Fibroblast of lung (primary cell): ENCODE results near the gene ZDHHC3.

Experiments
- CTCF ChIP-seq, 2 donors: IDR thresholded peaks in 1 of 2; conservative IDR thresholded peaks in 1 of 2; 1 replicate in 1 of 2; 2 replicates in 1 of 2; pipeline ENCODE4 v1.5.1; 2011 to 2012; ENCODE audit warnings: low read length in 2 of 2, control low read depth in 1 of 2, inconsistent platforms in 1 of 2, low read depth in 1 of 2, mild to moderate bottlenecking in 1 of 2
- EZH2 ChIP-seq: IDR thresholded peaks from 2 replicates; pipeline ENCODE4 v1.5.1; 2012; ENCODE audit warnings: low read length, control low read depth, mild to moderate bottlenecking; ENCODE audit errors: missing control alignments

- no peak for TF ChIP-seq EZH2
- TF ChIP-seq CTCF (conservative IDR thresholded peaks at IDR 0.05 in 1 of 2, IDR thresholded peaks at IDR 0.05 in 1 of 2; ENCODE audit: low read depth in 1 of 2, low read length in 2 of 2), result no peak
Measured at GRCh38 chr3:44942202-44942921, 33.6 kb downstream of the ZDHHC3 start.
